BE2C (cell line): ENCODE data around the gene POU2F1.

ENCODE experiments used
- DNase-seq: peaks from one replicate; pipeline ENCODE4 v3.0.0-alpha.2; 2020
- H3K27me3 ChIP-seq: fragments of 250-450 bp; sonication (Bioruptor Pico); 2 replicates; pipeline ENCODE4 v1.5.1; 2020; ENCODE audit warnings: mild to moderate bottlenecking
- H3K36me3 ChIP-seq: fragments of 250-450 bp; sonication (Bioruptor Pico); 2 replicates; pipeline ENCODE4 v1.5.1; 2020; ENCODE audit warnings: mild to moderate bottlenecking
- H3K4me1 ChIP-seq: fragments of 250-450 bp; sonication (Bioruptor Pico); 2 replicates; pipeline ENCODE4 v1.5.1; 2020
- H3K4me3 ChIP-seq: 2 replicates; pipeline ENCODE4 v1.5.1; 2011; ENCODE audit warnings: low read depth, low read length
- H3K9me3 ChIP-seq: fragments of 250-450 bp; sonication (Bioruptor Pico); 2 replicates; pipeline ENCODE4 v1.5.1; 2020
- CTCF ChIP-seq: IDR thresholded peaks from 2 replicates; pipeline ENCODE4 v1.5.1; 2012; ENCODE audit warnings: mild to moderate bottlenecking, low read depth, low read length

Gene POU2F1

GRCh38 chr1:167446966-167447365 is 226.3 kb downstream of the POU2F1 start:
- DNase-seq = no peak
- Histone ChIP-seq H3K36me3 (no peaks in the 10 kb centered on the region), H3K9me3 (no peaks in the 10 kb centered on the region), H3K27me3 (no peaks in the 10 kb centered on the region), H3K4me3 (no peak overlapping the region), H3K4me1 (no peaks in the 10 kb centered on the region)
- TF ChIP-seq CTCF = no peak

- H3K27me3 ChIP-seq = no peaks in the 10 kb centered on the region
- TF ChIP-seq CTCF = no peak
- no peak for DNase-seq
- H3K36me3 ChIP-seq = no peaks in the 10 kb centered on the region
- no peaks in the 10 kb centered on the region for H3K4me1 ChIP-seq
- H3K4me3 ChIP-seq = no peak overlapping the region
- H3K9me3 ChIP-seq = no peaks in the 10 kb centered on the region
These were observed 226.9 kb downstream of the POU2F1 start for GRCh38 chr1:167447521-167448136.

GRCh38 chr1:167450843-167451242 is 230.2 kb downstream of the POU2F1 start:
- no peak overlapping the region for H3K4me3 ChIP-seq
- H3K4me1 ChIP-seq = no peaks in the 10 kb centered on the region
- no peaks in the 10 kb centered on the region for H3K36me3 ChIP-seq

GRCh38 chr1:167452483-167452882 is 231.8 kb downstream of the POU2F1 start:
- no peak for DNase-seq
- H3K36me3 ChIP-seq = no peaks in the 10 kb centered on the region
- no peak for TF ChIP-seq CTCF
- no peaks in the 10 kb centered on the region for H3K9me3 ChIP-seq
- H3K4me1 ChIP-seq = no peaks in the 10 kb centered on the region
- no peak overlapping the region for H3K4me3 ChIP-seq
- no peaks in the 10 kb centered on the region for H3K27me3 ChIP-seq

More at GRCh38 chr1:167450843-167451242, 230.2 kb downstream of the POU2F1 start:
- no peaks in the 10 kb centered on the region for H3K27me3 ChIP-seq
- no peak for DNase-seq
- no peak for TF ChIP-seq CTCF
- no peaks in the 10 kb centered on the region for H3K9me3 ChIP-seq

GRCh38 chr1:167453123-167453522 is 232.4 kb downstream of the POU2F1 start:
- H3K27me3 ChIP-seq = no peaks in the 10 kb centered on the region
- no peaks in the 10 kb centered on the region for H3K9me3 ChIP-seq
- no peaks in the 10 kb centered on the region for H3K4me1 ChIP-seq
- no peak for DNase-seq
- TF ChIP-seq CTCF = no peak
- no peaks in the 10 kb centered on the region for H3K36me3 ChIP-seq
- H3K4me3 ChIP-seq = no peak overlapping the region

GRCh38 chr1:167454304-167454893 is 233.7 kb downstream of the POU2F1 start:
- DNase-seq = no peak
- Histone ChIP-seq H3K9me3 (no peaks in the 10 kb centered on the region), H3K4me1 (no peaks in the 10 kb centered on the region), H3K36me3 (no peaks in the 10 kb centered on the region), H3K4me3 (peak overlapping the region; percentile 81), H3K27me3 (no peaks in the 10 kb centered on the region)
- TF ChIP-seq CTCF = no peak
